Smooth muscle cell (in vitro differentiated cells): ENCODE results near the gene HECW1. TPM values are rescaled to one million over a fixed set of nuclear protein-coding genes. Genes with fewer than 3 reads are reported as not detected.

Experiments used
- DNase-seq: peaks from one replicate; lab custom pipeline; 2025; ENCODE audit not compliant: unreplicated experiment; lab: John Stamatoyannopoulos, UW
- H2AFZ ChIP-seq: fragments of 200-600 bp; sonication (generic); 2 replicates; pipeline ENCODE4 v1.6.0; 2016; ENCODE audit warnings: antibody characterized with exemption, low read depth, mild to moderate bottlenecking
- H3F3A ChIP-seq: fragments of 200-600 bp; sonication (generic); 2 replicates; pipeline ENCODE4 v1.6.0; 2017; ENCODE audit warnings: antibody characterized with exemption, low read depth
- H3K27ac ChIP-seq: fragments of 200-600 bp; sonication (generic); 2 replicates; pipeline ENCODE4 v1.5.1; 2016; ENCODE audit warnings: low read depth, mild to moderate bottlenecking
- H3K27me3 ChIP-seq: fragments of 200-600 bp; sonication (generic); 2 replicates; pipeline ENCODE4 v1.6.1; 2016; ENCODE audit warnings: low read depth, mild to moderate bottlenecking
- H3K36me3 ChIP-seq: fragments of 200-600 bp; sonication (generic); 2 replicates; pipeline ENCODE4 v1.5.1; 2016; ENCODE audit warnings: low read depth
- H3K4me1 ChIP-seq: fragments of 200-600 bp; sonication (generic); 2 replicates; pipeline ENCODE4 v1.5.1; 2016; ENCODE audit warnings: low read depth
- H3K4me2 ChIP-seq: fragments of 200-600 bp; sonication (generic); 2 replicates; pipeline ENCODE4 v1.6.0; 2016; ENCODE audit warnings: mild to moderate bottlenecking
- H3K4me3 ChIP-seq: fragments of 200-600 bp; sonication (generic); 2 replicates; pipeline ENCODE4 v1.5.1; 2016; ENCODE audit warnings: mild to moderate bottlenecking
- H3K79me2 ChIP-seq: fragments of 200-600 bp; sonication (generic); 2 replicates; pipeline ENCODE4 v1.6.0; 2016; ENCODE audit warnings: low read depth, mild to moderate bottlenecking
- H3K9ac ChIP-seq: fragments of 200-600 bp; sonication (generic); 2 replicates; pipeline ENCODE4 v1.6.0; 2016; ENCODE audit warnings: low read depth
- H3K9me3 ChIP-seq: fragments of 200-600 bp; sonication (generic); replicated peaks from 2 replicates; pipeline ENCODE4 v1.5.1; 2016; ENCODE audit warnings: low read depth
- H4K20me1 ChIP-seq: fragments of 200-600 bp; sonication (generic); 2 replicates; pipeline ENCODE4 v1.6.0; 2016; ENCODE audit warnings: low read depth
- CTCF ChIP-seq: fragments of 200-600 bp; sonication (generic); IDR thresholded peaks from 2 replicates; pipeline ENCODE4 v1.5.1; 2017; ENCODE audit warnings: borderline replicate concordance, mild to moderate bottlenecking, antibody characterized with exemption; ENCODE audit not compliant: insufficient read depth, poor library complexity, severe bottlenecking
- WGBS: methylation state at CpG from one replicate; pipeline ENCODE4 v1.1.7; 2016; ENCODE audit warnings: low lambda C conversion rate; 5-methylcytosine and 5-hydroxymethylcytosine counted together
- polyA plus RNA-seq: library from polyadenylated mRNA; unstranded; fragments of >200 nt; fragmentation: Nextera tagmentation; extraction: Ambion mirVana; gene quantifications from 2 replicates; pipeline ENCODE4 v1.2.1, GENCODE V29; 2016
- total RNA-seq: library from RNA; depleted of rRNA; stranded (reverse); fragments of >200 nt; gene quantifications from 2 replicates; pipeline ENCODE4 v1.2.3, GENCODE V29; 2014

Gene HECW1
- total and polyA plus RNA-seq, 2 experiments from 2014 or later = 0.09 to 0.49 TPM

GRCh38 chr7:43192806-43193460, 80.5 kb downstream of the HECW1 start:
- Histone ChIP-seq H2AFZ (no peak overlapping the region), H3K9me3 (no peaks in the 10 kb centered on the region), H3K27ac (no peak overlapping the region), H3K9ac (no peak overlapping the region), H3K27me3 (no peaks in the 10 kb centered on the region), H3K4me3 (no peak overlapping the region), H3K4me1 (no peaks in the 10 kb centered on the region), H3F3A (no peaks in the 10 kb centered on the region), H3K4me2 (no peak overlapping the region), H3K36me3 (no peaks in the 10 kb centered on the region), H3K79me2 (no peaks in the 10 kb centered on the region), H4K20me1 (no peaks in the 10 kb centered on the region)
- DNase-seq = no peak
- TF ChIP-seq CTCF = no peak
- WGBS = 91% methylated on average over 7 of the region's 7 CpGs

- Histone ChIP-seq H3K27ac (no peak overlapping the region), H3K36me3 (no peaks in the 10 kb centered on the region), H3K4me1 (peaks cover under 1% of the 10 kb centered on the region), H3K79me2 (no peaks in the 10 kb centered on the region), H3K9ac (no peak overlapping the region), H3K4me2 (no peak overlapping the region), H3K27me3 (no peaks in the 10 kb centered on the region), H2AFZ (no peak overlapping the region), H3K4me3 (no peak overlapping the region), H3K9me3 (no peaks in the 10 kb centered on the region), H3F3A (no peaks in the 10 kb centered on the region), H4K20me1 (no peaks in the 10 kb centered on the region)
- TF ChIP-seq CTCF = no peak
- 45% methylated on average over 2 of the region's 2 CpGs for WGBS
- no peak for DNase-seq
Measured at GRCh38 chr7:43193893-43194292, 81.4 kb downstream of the HECW1 start.

- H3K27ac ChIP-seq = no peak overlapping the region
- DNase-seq = no peak
- WGBS = 84% methylated on average over 7 of the region's 7 CpGs
Measured at GRCh38 chr7:43195256-43195655, 82.8 kb downstream of the HECW1 start.

More at GRCh38 chr7:43195256-43195655, 82.8 kb downstream of the HECW1 start:
- Histone ChIP-seq H3F3A (no peaks in the 10 kb centered on the region), H2AFZ (no peak overlapping the region), H3K79me2 (no peaks in the 10 kb centered on the region), H3K27me3 (no peaks in the 10 kb centered on the region), H3K4me1 (peaks cover 3% of the 10 kb centered on the region), H3K4me2 (no peak overlapping the region), H3K9me3 (no peaks in the 10 kb centered on the region), H3K9ac (no peak overlapping the region), H3K4me3 (no peak overlapping the region), H3K36me3 (no peaks in the 10 kb centered on the region), H4K20me1 (no peaks in the 10 kb centered on the region)
- no peak for TF ChIP-seq CTCF
